Endometrial microvascular endothelial cells (primary cell): ENCODE results near the gene CAPN10. TPM values are rescaled to one million over a fixed set of nuclear protein-coding genes. Genes with fewer than 3 reads are reported as not detected.

Experiments used
- in situ Hi-C: cut with HindIII; loops from 2 replicates; pipeline ENCODE4 v1.10.0; 2017; ENCODE audit warnings: low sequenced_read_pairs, low pct_unique_long_range_greater_than_20kb; ENCODE audit errors: inconsistent ontology term
- total RNA-seq: library from RNA; depleted of rRNA; stranded (reverse); fragments of >200 nt; gene quantifications from one replicate; pipeline ENCODE4 v1.2.3, GENCODE V29; 2015; ENCODE audit errors: inconsistent ontology term

The CAPN10 gene
- total RNA-seq, 1 donor from 2014 or later, result 19.8 TPM

DNA sequence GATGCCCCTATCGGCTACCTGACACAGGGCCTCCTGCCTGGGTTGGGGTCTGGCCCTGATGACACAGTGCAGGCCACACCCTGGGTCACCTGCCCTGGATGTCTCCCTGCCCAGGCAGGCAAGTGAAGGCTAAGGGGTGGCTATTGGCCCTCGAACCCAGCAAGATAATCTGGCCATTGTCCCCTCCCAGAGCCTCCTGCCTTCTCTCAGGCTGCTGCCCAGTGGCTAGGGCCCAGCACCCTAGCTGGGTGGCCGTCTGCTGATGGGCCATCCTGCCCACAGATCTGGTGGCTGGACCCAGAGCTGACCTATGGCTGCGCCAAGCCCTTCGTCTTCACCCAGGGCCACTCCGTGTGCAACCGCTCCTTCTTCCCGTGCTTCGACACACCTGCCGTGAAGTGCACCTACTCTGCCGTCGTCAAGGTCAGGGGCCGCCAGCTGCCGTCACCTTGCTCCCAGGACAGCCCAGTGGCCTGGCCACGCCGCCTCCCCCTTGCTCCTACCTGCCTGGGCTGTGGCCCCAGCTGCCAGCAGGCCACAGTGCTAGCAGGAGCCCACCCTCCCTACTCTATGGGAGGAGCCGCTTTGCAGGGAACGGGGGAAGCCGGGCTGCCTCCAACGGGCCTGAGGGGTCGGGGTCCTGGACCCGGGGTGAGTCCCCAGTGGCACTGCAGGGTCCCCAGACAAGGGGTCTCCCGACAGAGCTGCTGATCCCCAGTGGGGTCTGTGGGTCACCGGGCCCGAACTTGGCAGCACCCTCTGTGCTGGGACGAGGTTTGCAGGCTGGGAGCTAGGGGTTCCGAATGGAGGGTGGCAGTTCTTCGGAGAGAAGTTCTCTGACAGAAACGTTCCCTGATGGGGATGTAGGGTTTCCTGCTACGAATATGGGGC, 14.1 kb upstream of the CAPN10 start:
- in situ Hi-C loops, result no loop called here

DNA sequence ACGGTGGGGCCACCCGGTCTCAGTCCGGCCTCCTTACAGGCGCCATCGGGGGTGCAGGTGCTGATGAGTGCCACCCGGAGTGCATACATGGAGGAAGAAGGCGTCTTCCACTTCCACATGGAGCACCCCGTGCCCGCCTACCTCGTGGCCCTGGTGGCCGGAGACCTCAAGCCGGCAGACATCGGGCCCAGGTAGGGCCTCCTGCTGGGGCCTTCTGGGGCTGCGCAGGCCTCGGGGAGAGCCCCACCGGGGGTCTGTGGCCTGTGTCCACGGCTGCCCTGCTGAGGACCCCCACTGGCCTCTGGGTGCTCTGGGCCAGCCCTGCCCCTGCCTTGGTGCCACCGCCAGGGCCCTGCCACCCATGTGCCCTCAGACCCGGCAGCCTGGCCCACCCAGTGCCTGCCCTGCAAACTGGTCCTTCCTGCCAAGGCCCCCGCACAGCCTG, 13.4 kb upstream of the CAPN10 start:
- in situ Hi-C loops, result no loop called here

DNA sequence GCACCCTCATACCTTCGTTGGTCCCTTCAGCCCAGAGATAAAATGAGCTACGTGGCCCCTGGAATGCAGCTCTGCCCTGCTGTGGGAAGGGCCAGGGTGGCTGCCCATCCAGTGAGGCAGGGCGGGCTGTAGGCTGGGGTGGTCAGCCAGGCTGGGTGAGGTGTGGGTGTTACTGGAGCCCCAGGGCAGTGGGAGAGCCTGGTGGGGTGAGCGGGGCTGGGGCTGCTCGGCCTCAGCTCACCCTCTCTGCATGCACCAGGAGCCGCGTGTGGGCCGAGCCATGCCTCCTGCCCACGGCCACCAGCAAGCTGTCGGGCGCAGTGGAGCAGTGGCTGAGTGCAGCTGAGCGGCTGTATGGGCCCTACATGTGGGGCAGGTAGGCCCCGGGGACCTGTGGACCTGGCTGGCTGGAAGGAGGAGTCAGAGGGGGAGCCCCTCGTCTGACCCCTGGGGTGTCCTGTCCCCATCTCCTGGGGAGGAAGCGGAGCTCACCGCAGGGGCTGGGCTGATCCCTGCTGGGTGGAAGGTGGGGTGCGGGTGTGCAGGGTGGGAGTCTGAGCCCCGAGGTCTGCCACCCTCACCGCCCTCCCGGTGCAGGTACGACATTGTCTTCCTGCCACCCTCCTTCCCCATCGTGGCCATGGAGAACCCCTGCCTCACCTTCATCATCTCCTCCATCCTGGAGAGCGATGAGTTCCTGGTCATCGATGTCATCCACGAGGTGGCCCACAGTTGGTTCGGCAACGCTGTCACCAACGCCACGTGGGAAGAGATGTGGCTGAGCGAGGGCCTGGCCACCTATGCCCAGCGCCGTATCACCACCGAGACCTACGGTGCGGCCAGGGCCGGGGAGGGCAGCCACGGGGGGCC, 12.8 kb upstream of the CAPN10 start:
- in situ Hi-C loops, result no loop called here

DNA sequence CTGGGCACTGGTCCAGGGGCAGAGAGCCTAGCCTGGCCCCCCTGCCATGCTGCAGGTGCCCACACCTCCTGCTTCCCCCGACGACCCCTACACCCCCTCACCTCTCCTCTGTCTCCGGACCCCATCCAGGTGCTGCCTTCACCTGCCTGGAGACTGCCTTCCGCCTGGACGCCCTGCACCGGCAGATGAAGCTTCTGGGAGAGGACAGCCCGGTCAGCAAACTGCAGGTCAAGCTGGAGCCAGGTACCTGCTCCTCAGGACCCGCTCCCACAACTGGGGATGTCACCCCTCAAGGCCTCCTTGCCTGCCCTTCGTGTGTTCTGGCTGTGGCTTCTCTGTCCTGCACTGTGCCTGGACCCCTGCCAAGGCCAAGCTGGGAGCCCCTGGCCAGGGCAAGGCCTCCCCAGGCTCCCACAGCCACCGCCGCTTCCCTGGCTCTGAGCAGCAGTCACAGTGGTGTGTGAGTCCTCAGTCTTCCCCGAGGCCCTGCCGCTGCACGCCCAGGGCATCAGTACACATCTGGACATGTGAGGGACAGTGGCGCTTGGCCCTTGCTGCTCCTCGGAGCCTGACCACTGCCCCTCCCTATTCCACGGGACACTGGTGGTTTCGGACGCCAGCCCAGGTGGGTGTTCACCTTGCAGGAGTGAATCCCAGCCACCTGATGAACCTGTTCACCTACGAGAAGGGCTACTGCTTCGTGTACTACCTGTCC, 12.0 kb upstream of the CAPN10 start:
- in situ Hi-C loops, result no loop called here

DNA sequence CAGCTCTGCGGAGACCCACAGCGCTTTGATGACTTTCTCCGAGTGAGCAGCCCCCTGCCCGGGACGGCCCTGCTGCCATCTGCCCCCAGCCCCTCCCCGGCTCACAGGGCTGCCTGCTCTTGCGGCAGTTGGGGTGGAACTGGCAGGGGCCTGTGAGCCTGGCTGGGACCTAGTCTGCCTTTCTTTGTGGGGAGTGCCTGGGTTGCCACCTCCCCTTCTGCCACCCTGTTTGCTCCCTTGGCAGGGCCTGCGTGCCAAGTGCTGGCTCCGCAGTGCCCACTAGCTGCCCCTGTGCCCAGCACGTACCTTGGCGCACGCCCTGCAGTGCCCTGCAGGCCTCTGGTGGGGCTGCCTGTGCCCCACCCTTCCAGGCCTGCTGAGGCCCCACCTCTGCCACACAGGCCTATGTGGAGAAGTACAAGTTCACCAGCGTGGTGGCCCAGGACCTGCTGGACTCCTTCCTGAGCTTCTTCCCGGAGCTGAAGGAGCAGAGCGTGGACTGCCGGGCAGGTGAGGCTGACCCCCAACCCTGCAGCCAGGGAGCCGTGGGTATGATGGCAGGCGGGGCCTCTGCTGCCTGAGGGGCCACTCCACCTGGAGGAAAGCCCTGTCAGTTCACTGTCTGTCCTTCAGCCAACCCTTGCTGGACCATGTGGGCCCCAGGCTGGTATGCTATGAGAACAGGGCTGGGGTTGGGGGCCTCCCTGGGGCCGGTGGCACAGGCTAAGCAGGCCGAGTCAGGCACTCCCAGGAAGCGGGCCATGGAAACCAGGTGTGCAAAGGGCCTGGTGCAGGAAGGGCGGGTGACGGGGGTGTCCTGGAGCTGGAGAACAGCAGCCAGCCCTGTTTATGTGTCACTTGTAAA, 11.2 kb upstream of the CAPN10 start:
- in situ Hi-C loops, result no loop called here

DNA sequence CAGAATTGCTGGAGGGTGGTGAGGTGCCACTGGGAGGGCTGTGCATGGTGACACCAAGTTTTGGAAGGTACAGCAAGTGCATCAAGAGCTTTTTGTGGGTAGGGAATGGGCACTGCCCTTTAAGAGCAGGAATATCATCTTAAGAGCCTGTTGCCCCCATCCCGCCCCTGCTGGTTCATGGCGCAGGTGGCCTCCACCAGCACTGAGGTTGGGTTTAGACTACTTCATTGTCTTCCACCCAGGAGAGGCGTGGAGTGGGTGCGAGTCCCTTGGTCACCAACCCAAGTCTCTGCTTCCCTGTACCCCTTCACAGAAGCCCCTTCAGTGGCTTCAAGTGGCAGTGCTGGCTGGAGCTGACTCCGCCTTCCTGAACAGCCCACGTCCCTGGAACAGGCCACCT, 10.5 kb upstream of the CAPN10 start:
- in situ Hi-C loops, result no loop called here

DNA sequence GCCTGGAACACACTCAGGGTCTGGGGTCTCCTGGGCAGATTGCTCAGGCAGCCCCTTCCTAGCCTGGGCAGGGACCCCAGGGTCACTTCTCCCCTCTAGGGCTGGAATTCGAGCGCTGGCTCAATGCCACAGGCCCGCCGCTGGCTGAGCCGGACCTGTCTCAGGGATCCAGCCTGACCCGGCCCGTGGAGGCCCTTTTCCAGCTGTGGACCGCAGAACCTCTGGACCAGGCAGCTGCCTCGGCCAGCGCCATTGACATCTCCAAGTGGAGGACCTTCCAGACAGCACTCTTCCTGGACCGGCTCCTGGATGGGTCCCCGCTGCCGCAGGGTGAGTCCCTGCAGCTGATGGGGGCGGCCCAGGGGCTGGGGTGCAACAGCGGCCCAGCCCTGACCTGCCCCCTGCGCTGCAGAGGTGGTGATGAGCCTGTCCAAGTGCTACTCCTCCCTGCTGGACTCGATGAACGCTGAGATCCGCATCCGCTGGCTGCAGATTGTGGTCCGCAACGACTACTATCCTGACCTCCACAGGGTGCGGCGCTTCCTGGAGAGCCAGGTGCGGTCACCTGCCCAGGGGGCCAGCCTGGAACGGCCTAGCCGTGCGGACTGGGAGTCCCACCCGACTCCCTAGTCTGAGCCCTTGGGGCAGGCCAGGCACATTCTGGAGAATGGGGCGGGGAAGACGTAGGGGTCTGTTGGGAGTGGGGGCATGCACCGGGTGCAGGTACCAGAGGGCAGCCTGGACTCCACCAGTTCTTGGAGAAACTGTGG, 9.9 kb upstream of the CAPN10 start:
- in situ Hi-C loops, result no loop called here

DNA sequence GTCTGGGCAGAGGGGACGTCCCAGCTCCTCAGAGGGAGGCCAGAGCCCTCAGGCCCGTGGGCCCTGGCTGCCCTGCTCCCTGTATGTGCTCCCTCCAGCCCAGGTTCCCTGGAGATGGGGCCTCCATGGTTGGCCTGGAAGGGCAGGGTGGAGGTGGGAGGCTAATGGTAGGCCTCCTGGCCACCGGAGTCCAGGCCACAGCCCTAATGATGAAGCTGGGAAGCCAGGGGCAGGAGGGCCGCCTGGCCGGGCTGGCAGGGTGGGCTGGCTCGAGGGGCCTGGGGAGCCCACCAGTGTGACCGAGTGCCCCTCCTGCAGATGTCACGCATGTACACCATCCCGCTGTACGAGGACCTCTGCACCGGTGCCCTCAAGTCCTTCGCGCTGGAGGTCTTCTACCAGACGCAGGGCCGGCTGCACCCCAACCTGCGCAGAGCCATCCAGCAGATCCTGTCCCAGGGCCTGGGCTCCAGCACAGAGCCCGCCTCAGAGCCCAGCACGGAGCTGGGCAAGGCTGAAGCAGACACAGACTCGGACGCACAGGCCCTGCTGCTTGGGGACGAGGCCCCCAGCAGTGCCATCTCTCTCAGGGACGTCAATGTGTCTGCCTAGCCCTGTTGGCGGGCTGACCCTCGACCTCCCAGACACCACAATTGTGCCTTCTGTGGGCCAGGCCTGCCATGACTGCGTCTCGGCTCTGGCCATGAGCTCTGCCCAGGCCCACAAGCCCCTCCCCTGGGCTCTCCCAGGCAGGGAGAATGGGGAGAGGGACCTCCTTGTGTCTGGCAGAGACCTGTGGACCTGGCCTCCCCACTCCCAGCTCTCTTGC, 9.0 kb upstream of the CAPN10 start:
- in situ Hi-C loops, result no loop called here

DNA sequence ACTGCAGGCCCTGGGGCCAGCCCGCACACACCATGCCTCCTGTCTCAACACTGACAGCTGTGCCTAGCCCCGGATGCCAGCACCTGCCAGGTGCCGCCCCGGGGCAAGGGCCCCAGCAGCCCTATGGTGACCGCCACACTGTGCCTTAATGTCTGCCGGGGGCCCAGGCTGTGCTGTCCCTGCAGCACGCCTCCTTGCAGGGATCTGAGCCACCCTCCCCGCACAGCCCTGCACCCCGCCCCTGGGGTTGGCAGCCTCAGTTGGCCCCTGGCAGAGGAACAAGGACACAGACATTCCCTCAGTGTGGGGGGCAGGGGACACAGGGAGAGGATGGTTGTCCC, 8.5 kb upstream of the CAPN10 start:
- in situ Hi-C loops, result no loop called here

DNA sequence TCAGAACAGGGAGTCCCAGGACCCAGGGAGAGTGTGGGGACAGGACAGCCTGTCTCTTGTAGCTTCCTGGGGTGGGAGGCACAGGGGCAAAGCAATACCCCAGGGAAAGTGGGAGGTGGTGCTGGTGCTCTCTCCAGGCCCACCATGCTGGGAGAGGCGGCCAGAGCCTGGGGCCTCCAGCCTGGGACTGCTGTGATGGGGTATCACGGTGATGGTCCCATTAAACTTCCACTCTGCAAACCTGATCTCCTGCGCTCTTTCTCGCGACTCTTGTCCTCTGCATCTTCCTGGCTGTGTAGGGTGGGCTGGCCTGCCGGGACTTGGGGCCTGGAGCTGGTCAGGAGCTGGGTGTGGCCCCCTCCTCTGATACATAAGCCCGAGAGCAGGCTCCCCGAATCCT, 8.0 kb upstream of the CAPN10 start:
- in situ Hi-C loops, result no loop called here

DNA sequence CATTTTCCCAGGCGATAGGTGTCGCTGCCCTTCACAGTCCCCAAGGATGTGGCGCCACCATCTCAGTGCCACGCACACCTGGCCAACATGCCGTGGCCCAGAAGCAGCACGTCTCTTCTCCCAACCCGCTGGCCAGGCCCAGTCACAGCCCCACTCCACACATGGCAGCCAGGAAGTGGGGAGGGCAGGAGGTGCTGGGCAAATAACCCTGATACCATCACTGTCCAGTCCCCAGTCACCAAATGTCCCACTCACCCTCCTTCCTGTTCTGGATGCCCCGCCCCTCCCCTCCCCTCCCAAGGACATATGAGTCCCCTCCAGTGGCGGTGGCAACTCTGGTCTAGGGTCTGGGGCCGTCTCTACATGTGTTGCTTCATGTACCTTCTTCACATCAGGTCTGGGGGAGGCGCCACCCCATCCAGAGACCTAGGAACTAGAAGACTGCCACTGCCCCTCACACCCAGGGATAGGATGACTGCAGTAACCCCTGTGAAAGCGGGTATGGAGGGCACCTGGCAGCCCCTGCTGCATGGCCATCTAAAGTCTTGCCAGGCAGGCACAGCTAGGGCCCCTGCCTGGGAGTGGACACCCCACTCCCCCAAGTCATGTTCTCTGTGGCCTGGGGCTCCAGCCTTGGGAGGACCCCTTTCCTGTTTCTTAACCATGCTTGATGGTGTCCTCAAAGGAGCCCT, 7.3 kb upstream of the CAPN10 start:
- in situ Hi-C loops, result no loop called here

DNA sequence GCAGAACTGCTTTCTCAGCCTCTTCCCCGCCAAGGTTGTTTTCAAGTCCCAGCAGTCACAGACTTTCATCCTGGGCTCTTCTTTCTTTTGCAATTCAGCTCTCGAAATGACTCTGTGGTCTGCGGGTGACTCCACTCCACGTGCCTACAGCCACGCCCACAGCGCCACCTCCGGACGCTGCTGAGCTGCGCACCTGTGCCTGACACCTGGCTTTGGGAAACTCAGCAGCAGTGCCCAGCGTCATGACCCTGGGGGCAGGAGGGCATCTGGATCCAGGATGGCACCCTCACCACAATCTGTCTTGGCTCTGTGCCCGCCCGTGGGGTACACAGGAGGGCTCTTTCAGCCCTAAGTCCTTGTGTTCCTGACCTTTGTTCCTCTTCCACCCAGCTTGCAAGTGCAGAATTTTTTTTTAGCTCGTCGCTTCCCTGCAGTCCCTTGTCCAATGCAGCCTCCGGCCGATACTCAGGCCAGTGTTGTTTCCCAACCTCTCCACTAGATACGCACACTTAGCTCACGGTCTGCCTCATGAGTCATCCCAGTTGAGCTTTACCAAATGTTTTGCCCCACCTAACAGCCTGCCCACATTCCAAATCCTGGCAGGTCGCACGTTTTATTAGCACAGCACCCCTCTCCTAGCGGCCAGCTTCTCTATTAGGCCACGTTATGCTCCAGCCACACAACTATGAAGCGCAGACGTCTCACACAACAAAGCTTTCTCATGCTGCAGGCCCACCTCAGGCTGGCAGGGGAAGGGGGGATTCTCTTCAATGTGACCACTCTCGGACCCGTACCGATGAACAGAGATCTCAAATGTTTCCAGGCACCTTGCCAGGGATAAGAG, 6.5 kb upstream of the CAPN10 start:
- in situ Hi-C loops, result no loop called here

DNA sequence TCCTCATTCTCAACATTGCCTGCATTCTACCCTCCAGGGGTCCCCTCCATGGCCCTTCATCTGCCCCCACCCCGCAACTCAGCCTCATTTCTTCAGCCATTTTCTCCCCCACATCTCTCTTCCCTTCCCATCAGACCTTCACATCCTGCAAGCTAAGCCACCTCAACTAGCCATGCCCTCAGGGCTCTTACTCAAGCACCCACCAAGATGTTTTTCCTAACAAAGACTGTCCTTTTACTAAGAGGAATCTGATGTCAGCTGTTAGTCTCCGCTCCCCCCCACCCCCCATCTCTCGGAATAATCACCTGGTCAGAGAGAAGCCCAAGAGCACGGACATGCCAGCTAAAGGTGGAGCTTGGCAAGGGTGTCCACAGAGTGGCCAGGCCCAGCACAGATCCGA, 4.7 kb upstream of the CAPN10 start:
- in situ Hi-C loops, result no loop called here

DNA sequence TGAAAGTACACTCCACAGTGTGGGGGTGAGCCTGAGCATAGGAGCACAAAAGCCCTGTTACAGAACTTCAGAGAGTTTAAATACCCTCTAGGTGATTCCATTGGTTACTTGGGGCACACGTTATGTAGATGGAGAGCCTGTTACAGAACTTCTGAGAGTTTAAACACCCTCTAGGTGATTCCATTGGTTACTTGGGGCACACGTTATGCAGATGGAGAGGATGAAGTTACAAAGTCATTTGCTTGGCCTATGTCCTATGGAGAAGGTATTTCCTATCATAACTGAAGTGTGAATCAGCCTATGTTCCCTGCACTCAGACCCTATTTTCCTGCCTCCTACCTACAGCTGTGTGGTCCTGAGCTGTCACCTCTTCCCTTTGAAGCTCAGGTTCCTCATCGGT, 3.8 kb upstream of the CAPN10 start:
- in situ Hi-C loops, result no loop called here

DNA sequence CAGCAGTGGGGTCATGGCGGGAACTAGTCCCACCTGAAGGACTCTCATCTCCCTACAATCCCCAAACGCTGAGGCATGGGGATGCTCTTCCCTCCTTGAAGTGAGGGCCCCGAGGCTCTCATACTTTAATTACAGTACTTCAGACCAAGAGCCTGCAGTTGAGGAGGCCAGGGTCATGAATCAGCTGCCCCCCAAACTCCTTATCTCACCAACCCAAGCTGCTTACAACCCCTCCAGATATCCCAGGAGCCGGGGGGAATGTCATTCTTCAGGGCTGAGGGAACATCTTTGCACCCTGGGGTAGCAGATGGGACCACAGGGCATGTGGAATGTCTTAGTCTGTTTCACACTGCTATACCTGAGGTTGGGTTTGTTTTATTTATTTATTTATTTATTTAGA, 2.8 kb upstream of the CAPN10 start:
- in situ Hi-C loops, result no loop called here
